ENCODE results near the gene LNX1. TPM values are rescaled to one million over a fixed set of nuclear protein-coding genes. Genes with fewer than 3 reads are reported as not detected.
A peak's percentile ranks its signal among the peaks of the same experiment; 100 is the strongest.

The LNX1 gene
- total and polyA plus RNA-seq, 2 of the 13 experiments (the other 11 are each of a cell fraction or from before 2014, with no cell fraction given): 0.49 TPM

DNA sequence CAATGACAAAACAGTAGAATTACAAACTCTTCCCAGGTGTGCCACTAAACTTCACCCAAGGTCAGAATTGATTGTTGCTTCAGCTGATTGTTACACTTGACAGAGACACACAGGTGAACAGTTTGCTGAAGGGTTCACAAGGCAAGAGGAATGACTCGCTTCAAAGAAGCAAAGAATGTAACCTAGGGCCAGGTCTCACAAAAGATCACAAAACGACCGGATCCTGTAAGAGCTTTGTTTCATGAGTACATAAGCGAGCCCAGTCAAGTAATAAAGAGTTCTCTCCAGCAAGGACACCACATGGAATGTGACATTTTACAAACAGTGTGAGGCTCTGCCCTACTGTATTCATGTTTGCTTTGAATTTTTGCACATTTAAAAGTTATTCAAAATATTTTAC lies 9.1 kb downstream of the LNX1 start (continued):
- TF ChIP-seq PRDM10 (CRISPR knock-in tag; IDR thresholded peaks at IDR 0.05; ENCODE audit: low read depth) (no peak), KAT8 (CRISPR knock-in tag; IDR thresholded peaks at IDR 0.05) (peak; percentile 29; the same call in 1 of the 2 replicates), GATAD2A (CRISPR knock-in tag; IDR thresholded peaks at IDR 0.05) (peak; percentile 37; the same call in 1 of the 2 replicates), SRF (IDR thresholded peaks at IDR 0.05; ENCODE audit: low read depth, low read length) (no peak), NFKBIZ (CRISPR knock-in tag; IDR thresholded peaks at IDR 0.05) (no peak), ZNF800 (CRISPR knock-in tag; IDR thresholded peaks at IDR 0.05) (no peak), ZNF678 (CRISPR knock-in tag; IDR thresholded peaks at IDR 0.05) (no peak), ZNF792 (CRISPR knock-in tag; IDR thresholded peaks at IDR 0.05) (no peak), ARNTL (CRISPR knock-in tag; IDR thresholded peaks at IDR 0.05) (no peak), PLRG1 (conservative IDR thresholded peaks at IDR 0.05) (no peak), BHLHE40 (IDR thresholded peaks at IDR 0.05; ENCODE audit: low read length) (no peak), IRF2 (CRISPR knock-in tag; IDR thresholded peaks at IDR 0.05) (no peak), HNF1A (IDR thresholded peaks at IDR 0.05; ENCODE audit: low read depth) (no peak), HNF1A (CRISPR knock-in tag; IDR thresholded peaks at IDR 0.05; ENCODE audit: borderline replicate concordance) (peak; percentile 54; the same call in 1 of the 2 replicates), BCLAF1 (IDR thresholded peaks at IDR 0.05) (no peak), ZKSCAN1 (IDR thresholded peaks at IDR 0.05; ENCODE audit: low read length) (no peak)
- TF ChIP-seq, protein P1, sequence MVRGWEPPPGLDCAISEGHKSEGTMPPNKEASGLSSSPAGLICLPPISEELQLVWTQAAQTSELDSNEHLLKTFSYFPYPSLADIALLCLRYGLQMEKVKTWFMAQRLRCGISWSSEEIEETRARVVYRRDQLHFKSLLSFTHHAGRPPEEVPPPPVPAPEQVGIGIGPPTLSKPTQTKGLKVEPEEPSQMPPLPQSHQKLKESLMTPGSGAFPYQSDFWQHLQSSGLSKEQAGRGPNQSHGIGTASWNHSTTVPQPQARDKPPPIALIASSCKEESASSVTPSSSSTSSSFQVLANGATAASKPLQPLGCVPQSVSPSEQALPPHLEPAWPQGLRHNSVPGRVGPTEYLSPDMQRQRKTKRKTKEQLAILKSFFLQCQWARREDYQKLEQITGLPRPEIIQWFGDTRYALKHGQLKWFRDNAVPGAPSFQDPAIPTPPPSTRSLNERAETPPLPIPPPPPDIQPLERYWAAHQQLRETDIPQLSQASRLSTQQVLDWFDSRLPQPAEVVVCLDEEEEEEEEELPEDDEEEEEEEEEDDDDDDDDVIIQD (CRISPR knock-in tag; IDR thresholded peaks at IDR 0.05; ENCODE audit: low read depth): no peak

Data from HepG2 (cell line).